GM21423 (cell line): Measurements from ENCODE around the gene PRKAR1B.

ENCODE experiments used
- ATAC-seq: cut with Tn5 transposase; IDR thresholded peaks from one replicate; pipeline ENCODE4 v1.9.1; 2021; ENCODE audit warnings: mild to moderate bottlenecking, moderate library complexity; ENCODE audit not compliant: unreplicated experiment

The PRKAR1B gene

DNA sequence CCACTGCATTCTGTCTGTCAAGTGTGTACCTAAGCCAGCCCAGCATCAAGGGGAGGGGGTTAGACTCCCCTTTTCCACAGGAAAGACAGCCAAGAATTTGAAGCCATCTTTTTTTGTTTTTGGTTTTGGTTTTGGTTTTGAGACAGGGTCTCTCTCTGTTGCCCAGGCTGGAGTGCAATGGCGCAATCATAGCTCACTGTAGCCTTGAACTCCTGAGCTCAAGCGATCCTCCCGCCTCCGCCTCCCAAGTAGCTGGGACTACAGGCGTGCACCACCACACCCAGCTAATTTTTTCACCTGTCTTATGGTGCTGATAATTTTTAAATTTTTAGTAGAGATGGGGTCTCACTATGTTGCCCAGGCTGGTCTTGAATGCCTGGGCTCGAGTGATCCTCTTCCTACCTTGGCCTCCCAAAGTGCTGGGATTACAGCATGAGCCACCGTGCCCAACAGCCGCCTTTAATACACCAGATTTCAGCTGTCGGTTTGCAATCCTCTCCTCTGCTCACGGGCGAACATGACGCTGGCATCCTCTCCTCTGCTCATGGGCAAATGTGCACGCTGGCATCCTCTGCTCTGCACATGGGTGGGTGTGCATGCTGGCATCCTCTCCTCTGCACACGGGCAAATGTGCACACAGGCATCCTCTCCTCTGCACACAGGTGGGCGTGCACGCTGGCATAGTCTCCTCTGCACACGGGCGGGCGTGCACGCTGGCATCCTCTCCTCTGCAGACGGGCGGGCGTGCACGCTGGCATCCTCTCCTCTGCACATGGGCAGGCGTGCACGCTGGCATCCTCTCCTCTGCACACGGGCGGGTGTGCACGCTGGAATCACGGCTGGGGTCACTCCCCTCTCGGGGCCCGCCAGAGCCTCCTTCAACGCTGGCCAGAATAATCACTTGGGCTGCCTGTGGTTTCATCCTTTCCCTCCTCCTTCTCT is 151.4 kb downstream of the PRKAR1B start:
- ATAC-seq: no peak

DNA sequence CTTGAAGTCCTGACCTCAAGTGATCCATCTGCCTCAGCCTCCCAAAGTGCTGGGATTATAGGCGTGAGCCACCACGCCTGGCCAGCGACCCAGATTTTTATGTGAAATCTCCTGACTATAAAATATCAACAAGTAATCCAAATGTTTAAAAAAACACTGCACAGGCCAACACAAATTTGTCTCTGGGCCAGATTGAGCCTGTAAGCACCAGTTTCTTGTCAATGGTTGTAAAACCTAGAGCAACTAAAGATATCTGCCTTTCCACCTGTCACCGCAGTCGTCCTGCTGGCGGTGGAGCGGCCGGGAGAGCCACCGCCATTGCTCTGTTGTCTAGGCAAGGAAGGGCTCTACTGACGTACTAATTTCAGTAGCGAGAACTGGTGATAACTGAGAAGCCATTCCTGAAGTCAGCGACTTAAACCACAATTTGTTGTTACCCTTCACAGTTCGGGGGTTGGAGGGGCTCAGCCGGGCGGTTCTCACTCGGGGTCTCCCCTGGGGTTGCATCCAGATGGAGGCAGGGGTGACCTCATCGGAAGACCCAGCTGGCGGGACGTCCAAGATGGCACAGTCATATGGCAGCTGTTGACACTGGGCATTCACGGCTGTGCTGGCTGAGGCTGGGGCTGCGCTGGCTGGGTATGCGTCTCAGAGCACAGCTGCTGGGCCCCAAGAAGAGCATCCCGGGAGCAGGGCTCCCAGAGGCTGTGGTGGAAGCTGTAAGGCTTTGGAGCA is 152.3 kb downstream of the PRKAR1B start:
- no peak for ATAC-seq

DNA sequence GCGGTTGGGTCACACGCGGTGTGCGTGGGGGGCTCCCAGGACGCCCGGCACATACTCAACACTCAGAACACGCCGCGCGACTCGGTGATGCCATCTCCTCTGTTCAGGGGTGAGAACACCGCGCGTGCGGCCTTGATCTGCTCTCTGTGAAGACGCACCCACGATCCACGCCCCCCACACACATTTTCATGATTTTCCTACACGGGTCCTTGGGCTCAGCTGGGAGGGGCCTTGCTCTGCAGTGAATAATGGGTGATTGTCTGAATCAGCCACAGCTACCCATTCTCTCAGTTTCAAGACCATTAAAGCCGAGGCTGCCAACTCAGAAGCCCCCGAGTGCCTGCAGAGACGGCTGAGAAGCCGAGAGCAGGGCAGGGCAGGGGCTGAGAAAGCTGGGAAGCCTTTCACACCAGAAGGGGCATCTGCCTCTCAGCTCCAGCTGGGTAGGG is 153.1 kb downstream of the PRKAR1B start:
- ATAC-seq: no peak

DNA sequence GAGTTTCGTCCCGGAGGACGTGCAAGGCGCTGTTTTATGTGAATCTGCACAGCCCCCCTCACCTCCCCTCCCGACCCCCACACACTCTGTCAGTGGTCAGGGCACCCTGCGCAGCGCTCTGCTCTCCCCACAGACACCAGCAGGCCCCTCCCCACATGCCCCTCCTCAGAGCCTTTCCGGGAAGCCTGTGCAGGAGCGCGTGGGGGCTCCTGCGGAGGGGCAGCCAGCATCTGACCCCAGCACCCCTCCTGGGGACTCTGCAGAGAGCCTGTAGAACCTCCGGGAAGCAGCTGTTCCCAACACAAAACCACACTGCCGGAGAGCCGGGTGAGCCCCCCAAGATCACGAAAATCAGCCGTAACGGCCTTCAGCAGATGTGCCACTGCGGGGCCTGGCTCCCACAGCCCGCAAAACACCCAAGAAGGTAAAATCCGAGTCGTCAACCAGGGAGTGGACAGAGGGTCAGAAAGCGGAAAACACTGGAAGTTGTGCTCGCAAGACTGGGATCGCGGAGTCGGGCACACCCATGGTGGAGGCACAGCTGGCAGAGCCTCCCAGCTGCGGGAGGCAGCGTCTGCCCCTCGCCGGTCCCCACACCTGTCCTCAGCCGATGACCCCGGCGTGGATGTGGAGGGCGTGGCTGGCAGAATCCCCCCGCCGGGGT is 153.7 kb downstream of the PRKAR1B start:
- no peak for ATAC-seq

DNA sequence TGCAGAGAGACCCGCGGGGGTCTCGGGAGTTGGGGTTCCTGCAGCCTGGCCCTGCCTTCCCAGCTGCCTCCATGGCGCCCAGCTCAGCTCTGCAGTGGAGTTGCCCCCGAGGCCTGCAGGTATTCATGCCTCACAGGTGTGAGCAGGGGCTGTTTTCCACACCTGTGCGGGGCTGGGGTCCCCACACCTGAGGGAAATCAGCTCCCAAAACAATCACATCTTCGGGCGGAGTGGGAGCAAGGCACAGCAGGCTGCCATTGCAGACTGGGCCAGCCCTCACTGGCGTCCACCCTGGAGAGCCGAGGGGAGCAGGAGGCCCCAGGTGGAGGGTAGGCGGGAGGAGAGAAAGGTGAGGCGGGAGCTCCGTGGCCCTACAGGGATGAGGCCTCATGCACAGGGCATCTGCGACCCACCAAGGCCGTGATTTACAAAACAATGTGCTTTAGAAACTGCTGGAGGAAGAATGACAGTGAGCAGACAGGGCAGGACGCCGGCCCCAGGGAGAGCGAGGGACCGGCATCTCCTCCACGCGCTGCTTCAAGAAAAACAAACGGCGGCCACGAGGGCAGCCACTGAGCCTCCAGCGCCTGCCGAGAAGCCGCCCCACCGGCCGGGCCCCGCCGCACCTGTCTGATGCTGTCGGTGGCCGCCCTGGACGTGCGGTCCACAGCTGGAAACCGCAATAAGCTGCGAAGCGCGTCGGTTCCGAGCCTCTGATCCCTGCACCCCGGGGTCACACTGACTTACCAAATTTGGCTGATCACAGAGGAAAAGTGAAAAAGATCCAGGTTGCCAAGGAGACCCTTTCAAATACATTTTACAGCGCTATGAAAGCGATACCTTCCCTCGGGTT is 154.4 kb downstream of the PRKAR1B start:
- ATAC-seq: no peak

DNA sequence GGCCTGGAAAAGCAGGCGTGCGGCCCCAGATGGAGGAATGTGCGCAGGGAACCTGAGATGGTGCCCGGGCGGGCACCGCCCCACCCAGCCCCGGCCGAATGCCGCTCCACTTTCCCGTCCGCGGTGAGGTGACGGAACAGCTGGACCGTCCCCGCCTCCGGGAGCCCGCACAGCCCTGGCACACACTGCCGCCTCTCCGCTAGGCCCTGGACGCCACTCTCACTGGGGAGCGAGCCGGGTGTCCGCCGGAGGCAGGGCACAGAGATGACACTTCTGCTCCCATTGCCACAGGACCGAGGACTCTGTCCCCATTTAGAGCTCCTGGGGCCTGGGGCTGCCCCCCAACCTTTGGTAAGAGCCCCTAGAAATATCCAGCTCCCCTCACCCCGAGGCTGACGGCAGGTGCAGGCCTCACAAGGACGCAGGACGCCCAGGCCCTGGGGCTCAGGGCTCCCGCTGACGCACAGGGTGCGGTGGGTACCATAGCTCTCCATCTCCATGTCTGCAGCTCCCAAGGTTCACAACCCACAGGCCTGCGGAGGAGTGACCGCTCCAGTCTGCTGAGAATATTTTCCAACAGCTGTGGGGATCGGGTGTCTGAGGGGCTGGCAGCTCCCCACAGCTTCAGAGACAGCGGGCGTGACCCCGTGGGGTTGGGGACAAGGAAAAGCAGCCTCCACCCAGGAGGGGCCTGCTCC is 155.2 kb downstream of the PRKAR1B start:
- ATAC-seq: no peak

DNA sequence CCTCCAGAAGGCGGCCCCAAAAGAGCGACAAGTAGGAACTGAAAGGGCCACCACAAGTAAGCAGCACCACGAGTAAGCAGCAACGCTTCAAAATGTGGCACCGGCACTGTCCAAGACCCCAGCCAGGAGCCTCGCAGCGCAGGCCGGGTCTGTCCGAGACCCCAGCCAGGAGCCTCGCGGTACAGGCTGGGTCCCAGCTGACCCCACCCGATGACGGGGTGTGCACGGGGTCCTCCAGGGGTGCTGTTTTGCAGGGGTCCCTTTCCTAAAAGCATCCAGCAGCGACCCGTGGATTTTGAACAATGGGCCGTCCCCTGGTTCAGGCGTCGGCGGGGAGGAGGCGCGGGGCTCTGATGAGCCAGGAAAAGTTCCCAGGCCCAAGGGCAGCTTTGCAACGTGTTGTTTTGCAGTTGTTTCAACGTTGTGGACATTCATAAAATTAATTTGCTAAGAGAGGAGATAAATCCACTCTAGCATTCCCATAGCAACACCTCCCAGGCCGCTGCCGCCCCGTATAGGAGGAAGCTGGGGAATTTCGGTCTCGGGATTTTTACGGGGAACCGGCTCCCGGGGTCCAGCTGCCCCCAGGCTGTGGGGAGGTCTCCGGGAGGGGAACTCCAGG is 155.9 kb downstream of the PRKAR1B start:
- ATAC-seq: no peak

DNA sequence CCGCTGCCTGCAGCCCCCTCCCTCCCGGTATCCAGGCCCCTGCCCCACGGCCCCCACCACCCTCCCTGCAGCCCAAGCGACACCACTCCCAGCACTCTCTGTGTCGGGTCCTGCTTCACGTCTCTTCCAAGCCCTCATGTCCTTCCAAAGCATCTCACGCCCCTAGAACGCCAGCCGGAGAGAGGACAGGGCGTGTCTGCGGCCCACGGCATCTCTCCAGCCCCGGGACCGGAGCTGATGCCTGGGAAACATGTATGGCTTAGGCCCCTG is 156.3 kb downstream of the PRKAR1B start:
- ATAC-seq: no peak

DNA sequence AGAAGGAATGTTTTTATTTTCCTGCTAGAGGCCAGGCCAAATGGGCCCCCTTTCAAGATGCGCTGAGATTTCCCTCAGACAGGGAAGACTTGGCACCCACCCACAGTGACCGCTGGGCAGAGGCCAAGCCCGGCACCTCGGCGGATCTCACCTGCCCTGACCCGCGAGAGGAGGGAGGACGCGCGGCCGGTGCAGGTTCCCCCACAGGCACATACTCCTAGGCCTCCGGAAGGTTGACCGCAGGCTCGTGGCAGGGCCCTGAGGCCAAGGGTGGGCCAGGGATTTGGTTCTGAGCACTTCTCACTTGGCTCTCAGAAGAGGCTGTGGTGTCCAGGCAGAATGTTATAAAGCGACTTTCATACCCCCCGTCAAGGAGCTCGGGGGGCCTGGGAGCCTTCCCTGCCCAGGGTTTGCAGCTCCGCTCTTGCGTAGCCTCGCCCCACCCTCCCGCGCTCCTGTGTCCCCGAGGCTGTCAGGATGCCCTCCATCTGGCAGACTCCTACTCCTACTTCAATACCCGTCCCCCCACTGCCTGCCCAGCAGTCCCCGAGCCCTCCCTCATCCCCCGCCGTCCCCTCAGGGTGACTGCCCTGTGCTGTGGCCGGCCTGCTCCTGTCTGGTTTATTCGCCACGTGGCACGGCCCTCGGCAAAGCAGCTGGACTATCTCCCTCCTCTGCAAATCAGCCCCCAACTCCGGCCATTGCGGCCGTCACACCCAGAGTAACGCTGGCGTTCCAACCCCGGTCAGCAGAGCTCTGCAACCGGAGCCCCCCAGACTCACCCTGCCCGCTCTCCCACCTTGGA is 156.9 kb downstream of the PRKAR1B start:
- no peak for ATAC-seq

DNA sequence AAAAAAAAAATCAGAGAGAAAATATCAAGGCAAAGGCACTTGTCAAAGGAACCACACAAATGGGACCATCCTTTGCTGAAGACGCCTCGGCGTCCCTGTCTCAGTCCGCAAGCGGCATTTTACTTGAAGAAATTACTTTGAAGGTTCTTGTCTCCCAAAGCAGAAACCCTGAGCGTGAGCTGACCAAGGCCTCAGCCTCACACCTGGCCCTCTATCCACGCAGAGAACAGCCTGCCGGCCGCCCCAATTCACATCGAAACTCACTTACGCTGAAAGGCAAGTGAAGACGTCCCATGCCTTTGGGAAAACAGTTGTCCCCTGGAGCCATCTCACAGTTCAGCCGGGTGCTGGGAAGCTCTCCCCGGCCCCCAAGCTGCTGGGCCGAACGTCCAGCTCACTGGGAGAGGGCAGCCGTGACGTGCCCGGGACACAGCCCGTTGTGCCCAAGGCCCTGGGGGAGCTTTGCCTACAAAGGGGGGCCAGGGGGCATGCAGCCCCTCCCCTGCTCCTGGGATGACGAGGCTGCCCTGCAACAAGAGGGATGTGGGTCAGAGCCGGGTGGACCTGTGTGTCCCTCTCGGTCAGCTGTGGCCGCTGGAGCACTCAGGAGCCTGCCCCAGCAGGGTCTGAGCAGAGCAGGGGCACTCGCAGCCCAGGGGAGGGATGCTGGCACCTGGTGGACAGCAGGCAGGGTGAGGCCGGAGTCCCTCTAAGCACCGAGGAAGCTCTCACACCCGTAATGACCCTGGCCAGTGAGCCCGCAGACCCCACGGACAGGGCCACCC is 157.8 kb downstream of the PRKAR1B start:
- ATAC-seq: no peak

DNA sequence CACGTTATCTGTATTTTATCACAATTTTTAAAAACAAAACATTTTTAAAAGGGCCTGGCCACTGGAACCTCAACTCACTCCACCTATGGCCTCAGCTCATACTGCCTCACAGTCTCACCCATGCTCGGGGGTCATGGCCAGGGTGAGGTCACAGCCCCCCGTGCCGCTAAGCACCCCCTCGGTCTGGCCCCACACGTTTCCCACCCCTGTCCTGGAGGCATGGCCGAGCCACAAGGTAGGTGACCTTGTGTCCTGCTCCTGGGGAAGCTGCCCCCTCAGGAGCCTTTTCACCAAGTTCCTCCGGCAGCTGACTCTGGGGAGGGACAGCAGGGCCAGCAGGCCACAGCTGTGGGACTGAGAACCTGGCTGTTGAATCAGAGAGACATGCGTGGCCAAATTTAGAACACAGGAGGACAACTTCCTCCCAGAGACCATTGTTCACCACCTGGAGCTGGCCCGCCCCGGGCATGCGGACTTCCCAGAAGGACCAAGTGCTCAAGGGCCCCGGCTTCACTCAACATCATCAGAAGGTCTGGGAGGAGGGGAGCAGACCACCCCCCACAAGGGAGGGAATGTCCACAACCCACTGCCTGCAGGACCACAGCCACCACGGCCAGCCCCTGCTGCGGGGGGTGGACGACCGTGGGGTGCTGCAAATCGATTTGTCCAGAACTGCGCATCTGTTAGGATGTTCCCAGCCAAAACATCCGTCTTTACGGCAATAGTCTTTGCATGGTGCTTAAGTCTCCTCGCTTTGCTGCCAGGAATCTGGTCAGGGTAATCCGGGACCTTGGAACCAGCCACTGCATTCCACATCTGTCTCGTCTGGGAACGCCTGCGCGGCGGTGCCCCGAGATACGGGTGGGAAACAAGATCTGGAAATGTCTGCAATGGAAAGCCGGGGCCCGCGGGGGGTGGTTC is 158.8 kb downstream of the PRKAR1B start:
- ATAC-seq: no peak

DNA sequence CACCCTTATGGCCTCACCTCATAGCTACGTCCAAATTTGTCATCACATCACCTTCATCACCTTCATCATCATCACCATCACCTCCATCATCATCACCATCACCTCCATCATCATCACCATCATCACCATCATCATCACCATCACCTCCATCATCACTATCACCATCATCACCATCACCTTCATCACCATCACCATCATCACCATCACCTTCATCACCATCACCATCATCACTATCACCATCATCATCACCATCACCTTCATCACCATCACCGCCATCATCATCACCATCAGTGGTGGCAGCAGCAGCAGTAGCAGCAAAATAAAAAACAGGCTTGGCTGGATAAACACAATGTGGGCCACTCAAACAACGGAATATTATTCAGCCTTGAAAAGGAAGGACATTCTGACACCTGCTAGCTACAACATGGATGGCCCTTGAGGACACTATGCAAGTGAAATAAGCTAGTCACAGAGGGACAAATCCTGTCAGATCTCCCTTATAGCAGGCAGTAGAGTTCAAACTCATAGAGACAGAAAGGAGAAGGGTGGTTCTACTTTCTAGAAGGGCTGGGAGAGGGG is 159.7 kb downstream of the PRKAR1B start:
- ATAC-seq: no peak

DNA sequence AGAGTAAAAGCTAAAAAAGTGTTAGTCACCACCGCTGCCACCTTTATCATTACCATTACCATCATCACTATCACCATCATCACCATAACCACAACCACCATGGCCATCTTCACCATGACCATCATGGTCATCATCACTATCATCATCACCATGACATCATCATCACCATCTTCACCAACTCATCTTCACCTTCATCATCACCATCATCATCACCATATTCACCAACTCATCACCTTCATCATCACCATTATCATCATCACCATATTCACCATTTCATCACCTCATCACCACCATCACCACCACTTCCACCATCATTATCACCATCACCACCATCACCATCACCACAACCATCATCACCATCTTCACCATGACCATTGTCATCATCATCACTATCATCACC is 161.0 kb downstream of the PRKAR1B start:
- ATAC-seq: no peak

DNA sequence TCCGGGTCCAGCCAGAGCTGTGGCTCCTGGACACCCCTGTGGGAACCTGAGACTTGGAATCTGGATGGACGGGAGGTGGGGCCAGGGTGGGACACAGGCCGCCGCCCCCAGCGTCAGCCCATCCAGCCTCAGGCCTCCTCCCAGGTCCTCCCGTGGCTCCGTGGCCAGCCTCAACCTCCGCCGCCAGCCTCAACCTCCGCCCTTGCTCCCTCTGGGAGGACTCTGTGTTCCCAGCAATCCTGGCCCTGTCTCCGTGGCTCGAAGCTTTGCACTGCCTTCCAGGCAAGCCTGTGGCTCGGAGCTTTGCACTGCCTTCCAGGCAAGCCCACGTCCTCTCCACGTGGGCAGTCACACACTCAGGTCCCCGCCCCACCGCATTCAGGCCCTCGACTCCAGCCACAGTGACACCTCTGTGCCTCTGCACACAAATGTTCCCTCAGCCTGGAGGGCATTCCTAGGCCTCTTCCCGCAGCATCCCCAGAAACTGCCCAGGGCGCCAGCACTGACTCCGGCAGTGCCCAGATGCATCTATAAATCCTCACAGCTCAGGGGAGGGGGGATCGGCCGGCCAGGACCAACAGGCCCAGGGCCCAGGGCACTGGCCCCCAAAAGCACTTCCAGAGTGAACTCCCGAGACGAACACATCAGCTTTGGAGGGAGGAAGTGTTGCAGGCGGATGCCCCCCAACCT is 162.8 kb downstream of the PRKAR1B start:
- ATAC-seq: no peak

DNA sequence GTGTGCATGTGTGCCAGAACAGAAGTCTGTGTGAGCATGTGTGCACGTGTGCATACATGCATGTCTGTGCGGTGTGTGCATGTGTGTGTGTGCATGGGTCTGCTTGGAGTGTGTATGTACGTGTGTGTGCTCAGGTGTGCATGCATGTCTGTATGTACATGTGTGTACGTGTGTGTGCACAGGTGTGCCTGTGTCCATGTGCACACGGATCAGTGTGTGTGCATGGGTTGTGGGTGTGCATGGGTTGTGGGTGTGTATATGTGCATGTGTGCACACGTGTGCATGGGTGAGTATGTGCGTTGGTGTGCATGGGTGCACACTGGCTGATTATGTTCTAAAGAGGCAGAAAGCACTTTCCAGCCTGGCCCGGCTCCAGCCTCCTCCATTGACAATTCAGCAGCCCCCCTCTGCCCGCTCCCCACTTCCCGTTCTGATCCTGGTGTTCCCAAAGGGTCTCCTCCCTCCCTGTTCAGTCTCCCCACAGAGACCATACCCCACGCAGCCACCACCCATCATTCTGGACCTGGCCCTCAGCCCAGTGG is 163.4 kb downstream of the PRKAR1B start:
- ATAC-seq: no peak
